ENCODE data around the gene BTBD6.

- TF ChIP-seq, protein P1, sequence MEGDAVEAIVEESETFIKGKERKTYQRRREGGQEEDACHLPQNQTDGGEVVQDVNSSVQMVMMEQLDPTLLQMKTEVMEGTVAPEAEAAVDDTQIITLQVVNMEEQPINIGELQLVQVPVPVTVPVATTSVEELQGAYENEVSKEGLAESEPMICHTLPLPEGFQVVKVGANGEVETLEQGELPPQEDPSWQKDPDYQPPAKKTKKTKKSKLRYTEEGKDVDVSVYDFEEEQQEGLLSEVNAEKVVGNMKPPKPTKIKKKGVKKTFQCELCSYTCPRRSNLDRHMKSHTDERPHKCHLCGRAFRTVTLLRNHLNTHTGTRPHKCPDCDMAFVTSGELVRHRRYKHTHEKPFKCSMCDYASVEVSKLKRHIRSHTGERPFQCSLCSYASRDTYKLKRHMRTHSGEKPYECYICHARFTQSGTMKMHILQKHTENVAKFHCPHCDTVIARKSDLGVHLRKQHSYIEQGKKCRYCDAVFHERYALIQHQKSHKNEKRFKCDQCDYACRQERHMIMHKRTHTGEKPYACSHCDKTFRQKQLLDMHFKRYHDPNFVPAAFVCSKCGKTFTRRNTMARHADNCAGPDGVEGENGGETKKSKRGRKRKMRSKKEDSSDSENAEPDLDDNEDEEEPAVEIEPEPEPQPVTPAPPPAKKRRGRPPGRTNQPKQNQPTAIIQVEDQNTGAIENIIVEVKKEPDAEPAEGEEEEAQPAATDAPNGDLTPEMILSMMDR (conservative IDR thresholded peaks at IDR 0.05 in 1 of 2, IDR thresholded peaks at IDR 0.05 in 1 of 2; ENCODE audit: low read depth in 1 of 2, low read length in 2 of 2), result no peak
- no peak for TF ChIP-seq EZH2 (IDR thresholded peaks at IDR 0.05; ENCODE audit: low read length, missing control alignments)
Observed at GRCh38 chr14:105203701-105204100, 44.6 kb upstream of the BTBD6 start.
